Measurements from ENCODE around the gene DES. TPM values are rescaled to one million over a fixed set of nuclear protein-coding genes. Genes with fewer than 3 reads are reported as not detected.

DES gene
- total RNA-seq, 1 donor from 2014 or later, result 19.8 TPM

DNA sequence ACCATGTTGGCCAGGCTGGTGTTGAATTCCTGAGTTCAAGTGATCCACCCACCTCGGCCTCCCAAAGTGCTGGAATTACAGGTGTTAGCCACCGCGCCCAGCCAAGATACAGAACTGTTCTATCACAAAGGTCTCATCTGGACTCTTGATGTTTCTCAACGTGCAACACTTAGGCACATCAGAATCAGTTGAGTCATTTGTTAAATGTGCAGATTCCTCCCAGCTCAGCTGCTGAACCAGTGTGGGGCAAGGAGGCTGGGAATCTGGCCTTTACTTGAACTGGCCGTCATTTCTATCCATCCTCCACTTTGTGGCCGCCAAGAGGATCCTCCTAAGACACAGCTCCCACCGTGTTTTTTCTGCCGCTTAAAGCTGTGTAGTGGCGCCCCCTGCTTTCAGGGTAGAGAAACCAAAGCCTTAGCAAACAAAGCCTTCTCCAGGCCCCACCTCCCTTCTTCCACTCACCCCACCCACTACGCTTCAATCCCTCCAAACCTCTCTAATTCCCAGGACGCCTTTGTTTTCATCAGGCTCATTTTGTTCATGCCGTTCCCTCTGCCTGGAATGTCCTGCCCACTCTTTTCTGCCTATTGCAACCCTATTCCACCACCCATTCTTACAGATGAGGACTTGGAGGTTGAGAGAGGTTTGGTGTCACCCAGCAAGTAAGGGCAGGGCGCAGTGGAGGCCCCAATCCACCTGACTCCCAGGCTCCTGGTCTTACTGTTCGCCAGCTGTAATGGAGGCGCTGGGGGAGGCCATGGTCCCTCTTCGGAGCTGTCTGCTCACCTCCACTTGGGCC, 15.7 kb downstream of the DES start:
- peak; percentile 15 for DNase-seq (ENCODE audit: low spot score)
- no peaks in the 10 kb centered on the region for H3K9me3 Mint-ChIP-seq (ENCODE audit: low read depth)
- H3K36me3 Mint-ChIP-seq (ENCODE audit: low read depth), result no peaks in the 10 kb centered on the region
- peaks cover 12% of the 10 kb centered on the region for H3K4me1 Mint-ChIP-seq (ENCODE audit: low read depth)
- TF ChIP-seq, protein P1, sequence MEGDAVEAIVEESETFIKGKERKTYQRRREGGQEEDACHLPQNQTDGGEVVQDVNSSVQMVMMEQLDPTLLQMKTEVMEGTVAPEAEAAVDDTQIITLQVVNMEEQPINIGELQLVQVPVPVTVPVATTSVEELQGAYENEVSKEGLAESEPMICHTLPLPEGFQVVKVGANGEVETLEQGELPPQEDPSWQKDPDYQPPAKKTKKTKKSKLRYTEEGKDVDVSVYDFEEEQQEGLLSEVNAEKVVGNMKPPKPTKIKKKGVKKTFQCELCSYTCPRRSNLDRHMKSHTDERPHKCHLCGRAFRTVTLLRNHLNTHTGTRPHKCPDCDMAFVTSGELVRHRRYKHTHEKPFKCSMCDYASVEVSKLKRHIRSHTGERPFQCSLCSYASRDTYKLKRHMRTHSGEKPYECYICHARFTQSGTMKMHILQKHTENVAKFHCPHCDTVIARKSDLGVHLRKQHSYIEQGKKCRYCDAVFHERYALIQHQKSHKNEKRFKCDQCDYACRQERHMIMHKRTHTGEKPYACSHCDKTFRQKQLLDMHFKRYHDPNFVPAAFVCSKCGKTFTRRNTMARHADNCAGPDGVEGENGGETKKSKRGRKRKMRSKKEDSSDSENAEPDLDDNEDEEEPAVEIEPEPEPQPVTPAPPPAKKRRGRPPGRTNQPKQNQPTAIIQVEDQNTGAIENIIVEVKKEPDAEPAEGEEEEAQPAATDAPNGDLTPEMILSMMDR (IDR thresholded peaks at IDR 0.05), result peak; percentile 72
- no peak overlapping the region for H3K4me3 Mint-ChIP-seq (ENCODE audit: unreplicated experiment)
- no peak overlapping the region for H3K27ac Mint-ChIP-seq (ENCODE audit: unreplicated experiment)
- no peaks in the 10 kb centered on the region for H3K27me3 Mint-ChIP-seq (ENCODE audit: low read depth)

DNA sequence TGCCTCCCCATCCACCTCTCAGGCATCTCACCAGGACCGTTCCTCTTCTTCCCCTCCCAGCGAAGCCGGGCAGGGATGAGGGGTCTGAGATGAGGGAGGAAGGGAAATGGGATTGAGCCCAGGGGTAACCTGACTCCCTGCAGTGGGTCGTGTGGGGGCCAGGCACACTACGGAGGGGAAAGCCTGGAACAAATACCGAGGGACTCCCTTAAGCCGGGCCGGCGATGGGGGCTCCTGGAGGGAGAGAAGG, 16.2 kb downstream of the DES start:
- DNase-seq (ENCODE audit: low spot score), result no peak
- no peaks in the 10 kb centered on the region for H3K27me3 Mint-ChIP-seq (ENCODE audit: low read depth)
- no peak overlapping the region for H3K4me3 Mint-ChIP-seq (ENCODE audit: unreplicated experiment)
- H3K36me3 Mint-ChIP-seq (ENCODE audit: low read depth), result no peaks in the 10 kb centered on the region
- TF ChIP-seq, protein P1 (IDR thresholded peaks at IDR 0.05), result no peak
- peaks cover 12% of the 10 kb centered on the region for H3K4me1 Mint-ChIP-seq (ENCODE audit: low read depth)
- no peaks in the 10 kb centered on the region for H3K9me3 Mint-ChIP-seq (ENCODE audit: low read depth)
- no peak overlapping the region for H3K27ac Mint-ChIP-seq (ENCODE audit: unreplicated experiment)

DNA sequence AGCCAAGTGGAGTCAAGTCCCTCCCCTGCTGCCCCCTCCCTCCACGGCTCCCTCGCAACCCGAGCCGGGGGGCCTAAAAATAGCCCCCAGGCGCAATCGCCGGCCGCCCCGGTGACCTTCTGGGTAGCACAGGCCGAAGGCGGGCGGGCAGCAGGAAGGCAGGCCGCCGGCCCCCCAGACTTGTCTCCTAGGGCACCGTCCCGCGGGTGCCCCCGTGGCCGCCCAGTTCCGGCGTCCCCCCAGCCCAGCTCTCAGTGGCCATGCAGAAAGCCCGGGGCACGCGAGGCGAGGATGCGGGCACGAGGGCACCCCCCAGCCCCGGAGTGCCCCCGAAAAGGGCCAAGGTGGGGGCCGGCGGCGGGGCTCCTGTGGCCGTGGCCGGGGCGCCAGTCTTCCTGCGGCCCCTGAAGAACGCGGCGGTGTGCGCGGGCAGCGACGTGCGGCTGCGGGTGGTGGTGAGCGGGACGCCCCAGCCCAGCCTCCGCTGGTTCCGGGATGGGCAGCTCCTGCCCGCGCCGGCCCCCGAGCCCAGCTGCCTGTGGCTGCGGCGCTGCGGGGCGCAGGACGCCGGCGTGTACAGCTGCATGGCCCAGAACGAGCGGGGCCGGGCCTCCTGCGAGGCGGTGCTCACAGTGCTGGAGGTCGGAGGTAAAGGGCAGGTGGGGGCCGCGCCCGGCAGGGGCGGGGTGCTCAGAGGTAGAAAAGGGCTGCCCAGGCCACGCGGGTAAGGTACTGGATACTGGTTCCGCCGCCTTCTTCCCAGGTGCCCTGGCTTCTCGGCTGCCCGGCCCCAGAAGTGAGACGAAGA, 16.7 kb downstream of the DES start, which contains the start of gene SPEG:
SPEG (plus strand) TSS at position 126 of the 808 bp plus-strand sequence; CDS start at position 261, 135 bp downstream.
- Mint-ChIP-seq H3K4me3 (ENCODE audit: unreplicated experiment) (no peak within 1 kb of the TSS), H3K4me1 (ENCODE audit: low read depth) (peaks cover 12% of the 10 kb centered on the region), H3K27me3 (ENCODE audit: low read depth) (no peaks in the 10 kb centered on the region), H3K9me3 (ENCODE audit: low read depth) (no peaks in the 10 kb centered on the region), H3K36me3 (ENCODE audit: low read depth) (no peaks in the 10 kb centered on the region), H3K27ac (ENCODE audit: unreplicated experiment) (no peak within 1 kb of the TSS)
- TF ChIP-seq, protein P1 (IDR thresholded peaks at IDR 0.05), result no peak
- peak; percentile 81 for DNase-seq (ENCODE audit: low spot score)

DNA sequence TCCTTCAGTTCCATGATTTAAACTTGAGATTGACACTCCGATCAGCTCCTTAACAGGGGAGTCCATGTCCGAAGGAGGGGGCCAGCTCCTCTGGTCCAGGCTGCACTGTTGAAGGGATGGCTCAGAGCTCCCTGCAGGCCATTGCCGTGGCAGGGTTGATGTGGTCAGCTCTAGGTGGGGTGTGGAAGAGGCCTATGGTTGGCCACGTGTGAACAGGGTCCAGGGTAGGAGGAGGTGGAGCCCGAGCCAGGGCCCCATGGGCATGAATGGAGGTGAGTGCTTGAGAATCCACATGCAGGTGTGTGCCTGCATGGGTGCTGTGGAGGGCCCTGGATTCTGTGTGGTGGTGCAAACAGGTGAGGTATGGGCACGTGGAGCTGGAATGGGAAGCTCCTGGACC, 17.5 kb downstream of the DES start:
- no peak overlapping the region for H3K4me3 Mint-ChIP-seq (ENCODE audit: unreplicated experiment)
- DNase-seq (ENCODE audit: low spot score), result no peak
- H3K27ac Mint-ChIP-seq (ENCODE audit: unreplicated experiment), result no peak overlapping the region
- peaks cover 7% of the 10 kb centered on the region for H3K4me1 Mint-ChIP-seq (ENCODE audit: low read depth)
- H3K9me3 Mint-ChIP-seq (ENCODE audit: low read depth), result no peaks in the 10 kb centered on the region
- no peaks in the 10 kb centered on the region for H3K27me3 Mint-ChIP-seq (ENCODE audit: low read depth)
- H3K36me3 Mint-ChIP-seq (ENCODE audit: low read depth), result no peaks in the 10 kb centered on the region
- TF ChIP-seq, protein P1 (IDR thresholded peaks at IDR 0.05), result no peak

DNA sequence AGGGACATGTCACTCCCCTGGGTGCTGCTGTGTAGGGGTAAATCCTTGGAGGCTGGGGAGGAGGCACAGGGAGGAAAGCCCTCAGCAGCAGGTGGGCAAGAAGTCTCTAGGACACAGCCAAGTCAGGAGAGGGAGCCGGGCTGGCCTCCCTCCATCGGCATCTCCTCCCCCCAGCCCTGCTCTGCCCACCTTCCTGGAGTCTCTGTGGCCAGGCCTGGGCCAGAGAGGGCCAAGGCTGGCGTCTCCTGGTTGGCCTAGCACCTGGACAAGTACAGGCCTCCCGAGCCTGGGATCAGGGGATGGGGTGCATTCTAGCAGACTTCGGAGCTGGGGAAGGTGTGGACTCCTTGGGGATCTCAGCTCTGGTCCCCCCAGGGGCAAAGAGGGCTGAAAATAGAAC, 18.3 kb downstream of the DES start:
- DNase-seq (ENCODE audit: low spot score), result no peak
- Mint-ChIP-seq H3K27me3 (ENCODE audit: low read depth) (no peaks in the 10 kb centered on the region), H3K27ac (ENCODE audit: unreplicated experiment) (no peak overlapping the region)

More for the DNA sequence above, 18.3 kb downstream of the DES start:
- H3K9me3 Mint-ChIP-seq (ENCODE audit: low read depth), result no peaks in the 10 kb centered on the region
- H3K4me3 Mint-ChIP-seq (ENCODE audit: unreplicated experiment), result no peak overlapping the region
- TF ChIP-seq, protein P1 (IDR thresholded peaks at IDR 0.05), result no peak
- peaks cover 10% of the 10 kb centered on the region for H3K4me1 Mint-ChIP-seq (ENCODE audit: low read depth)
- H3K36me3 Mint-ChIP-seq (ENCODE audit: low read depth), result no peaks in the 10 kb centered on the region
